Stomach (tissue), 9 donors: Measurements from ENCODE around the gene BRD3OS. TPM values are rescaled to one million over a fixed set of nuclear protein-coding genes. Genes with fewer than 3 reads are reported as not detected.

ENCODE experiments used
- DNase-seq, 2 donors: peaks; one replicate each; pipeline versions ENCODE4 v3.0.0 to v3.0.0-alpha.2; 2013 to 2019
- H3K27ac ChIP-seq, 5 donors: fragments of 200-600 bp in 4 of 5; sonication (generic) in 4 of 5; one replicate each; pipeline ENCODE4 v1.5.1; 2013 to 2019; ENCODE audit warnings: mild to moderate bottlenecking in 1 of 5, moderate library complexity in 1 of 5
- H3K27me3 ChIP-seq, 3 donors: fragments of 200-600 bp; sonication (generic); one replicate each; pipeline ENCODE4 v1.5.1; 2017 to 2019; ENCODE audit warnings: mixed run types in 1 of 3
- H3K36me3 ChIP-seq, 4 donors: fragments of 200-600 bp; sonication (generic); 1 replicate in 3 of 4; 2 replicates in 1 of 4; pipeline ENCODE4 v1.5.1; 2016 to 2019
- H3K4me1 ChIP-seq, 4 donors: fragments of 200-600 bp; sonication (generic); one replicate each; pipeline ENCODE4 v1.5.1; 2016 to 2019
- H3K4me3 ChIP-seq, 4 donors: fragments of 200-600 bp; sonication (generic) in 3 of 4; one replicate each; pipeline ENCODE4 v1.5.1; 2016 to 2019; ENCODE audit warnings: mild to moderate bottlenecking in 1 of 4
- H3K9me3 ChIP-seq, 4 donors: fragments of 200-600 bp; sonication (generic); one replicate each; pipeline ENCODE4 v1.5.1; 2016 to 2019
- EP300 ChIP-seq: sonication (generic); formaldehyde crosslinking; IDR thresholded peaks from one replicate; pipeline ENCODE4 v1.6.1; 2017; ENCODE audit warnings: antibody characterized with exemption
- POLR2A ChIP-seq, 4 donors: fragments of 450-650 bp; IDR thresholded peaks; one replicate each; pipeline ENCODE4 v1.6.1; 2016; ENCODE audit warnings: antibody characterized with exemption in 4 of 4, control low read depth in 2 of 4, mild to moderate bottlenecking in 1 of 4, moderate library complexity in 1 of 4
- POLR2AphosphoS5 ChIP-seq, 3 donors: sonication (generic); formaldehyde crosslinking; IDR thresholded peaks; one replicate each; pipeline ENCODE4 v1.6.1; 2016; ENCODE audit warnings: antibody characterized with exemption in 3 of 3
- WGBS, 5 donors: extraction: QIAGEN DNeasy Blood & Tissue Kit in 3 of 5; methylation state at CpG; one replicate each; pipeline versions ENCODE4 v1.1.5 to v1.1.7; 2013 to 2018; 5-methylcytosine and 5-hydroxymethylcytosine counted together
- intact Hi-C: fragments of 100-400 bp; cut with DNase I; formaldehyde crosslinking; loops from one replicate; pipeline ENCODE4 v1.15.1; 2023; ENCODE audit warnings: low total_unique reads
- polyA plus RNA-seq, 3 donors: library from polyadenylated mRNA; stranded (reverse); fragments of 200-250 nt; gene quantifications; one replicate each; pipeline ENCODE4 v1.2.3, GENCODE V29; 2013
- total RNA-seq, 5 donors: library from RNA; depleted of rRNA; stranded (reverse); fragments of >200 nt; gene quantifications; one replicate each; pipeline versions ENCODE4 v1.1.0 to v1.2.3, GENCODE V29; 2014 to 2016
- TF ChIP-seq, protein P1 (sequence below), 7 experiments: fragments of 450-650 bp in 4 of 7; fragments of 200-600 bp in 3 of 7; sonication (generic) in 3 of 7; IDR thresholded peaks; one replicate each; pipeline ENCODE4 v1.5.1; 2016 to 2019; ENCODE audit warnings: antibody characterized with exemption in 7 of 7, control low read depth in 2 of 7, mild to moderate bottlenecking in 1 of 7
- donor health status: healthy with polysubstance abuse.
- donor health status: Bipolar disorder and iron deficiency.
- donor health status: healthy.

The BRD3OS gene
- total and polyA plus RNA-seq, 8 donors: 2.4 to 12.0 (median 6.2) TPM; not detected in 1

- H3K4me3 ChIP-seq: no peak overlapping the region
- H3K4me1 ChIP-seq: peaks cover 0 to 22% (median 18%) of the 10 kb centered on the region in 4 donors
- TF ChIP-seq POLR2A (IDR thresholded peaks at IDR 0.05) (no peak), EP300 (no peak), POLR2AphosphoS5 (IDR thresholded peaks at IDR 0.05) (no peak)
- TF ChIP-seq, protein P1, sequence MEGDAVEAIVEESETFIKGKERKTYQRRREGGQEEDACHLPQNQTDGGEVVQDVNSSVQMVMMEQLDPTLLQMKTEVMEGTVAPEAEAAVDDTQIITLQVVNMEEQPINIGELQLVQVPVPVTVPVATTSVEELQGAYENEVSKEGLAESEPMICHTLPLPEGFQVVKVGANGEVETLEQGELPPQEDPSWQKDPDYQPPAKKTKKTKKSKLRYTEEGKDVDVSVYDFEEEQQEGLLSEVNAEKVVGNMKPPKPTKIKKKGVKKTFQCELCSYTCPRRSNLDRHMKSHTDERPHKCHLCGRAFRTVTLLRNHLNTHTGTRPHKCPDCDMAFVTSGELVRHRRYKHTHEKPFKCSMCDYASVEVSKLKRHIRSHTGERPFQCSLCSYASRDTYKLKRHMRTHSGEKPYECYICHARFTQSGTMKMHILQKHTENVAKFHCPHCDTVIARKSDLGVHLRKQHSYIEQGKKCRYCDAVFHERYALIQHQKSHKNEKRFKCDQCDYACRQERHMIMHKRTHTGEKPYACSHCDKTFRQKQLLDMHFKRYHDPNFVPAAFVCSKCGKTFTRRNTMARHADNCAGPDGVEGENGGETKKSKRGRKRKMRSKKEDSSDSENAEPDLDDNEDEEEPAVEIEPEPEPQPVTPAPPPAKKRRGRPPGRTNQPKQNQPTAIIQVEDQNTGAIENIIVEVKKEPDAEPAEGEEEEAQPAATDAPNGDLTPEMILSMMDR (IDR thresholded peaks at IDR 0.05): no peak
- H3K9me3 ChIP-seq: no peaks in the 10 kb centered on the region
- peaks cover 71 to 99% (median 97%) of the 10 kb centered on the region in 4 donors for H3K36me3 ChIP-seq
- H3K27me3 ChIP-seq: no peaks in the 10 kb centered on the region
- intact Hi-C loops: no loop called here
- DNase-seq: no peak
- no peak overlapping the region for H3K27ac ChIP-seq
- 72 to 88% (median 79%) methylated on average over 10 to 11 of the region's 11 CpGs for WGBS, 5 donors
Observed at GRCh38 chr9:134043531-134043988, 18.3 kb downstream of the BRD3OS start.

GRCh38 chr9:134044944-134045343 lies 19.7 kb downstream of the BRD3OS start:
- Histone ChIP-seq H3K4me3 (no peak overlapping the region), H3K36me3 (peaks cover 69 to 99% (median 97%) of the 10 kb centered on the region in 4 donors), H3K27ac (no peak overlapping the region), H3K9me3 (no peaks in the 10 kb centered on the region), H3K27me3 (no peaks in the 10 kb centered on the region), H3K4me1 (peaks cover 6 to 36% (median 31%) of the 10 kb centered on the region in 4 donors)
- 87 to 92% (median 90%) methylated on average over 11 to 12 of the region's 12 CpGs for WGBS, 5 donors
- intact Hi-C loops: no loop called here
- TF ChIP-seq POLR2A (IDR thresholded peaks at IDR 0.05): no peak
- no peak for TF ChIP-seq POLR2AphosphoS5 (IDR thresholded peaks at IDR 0.05)
- TF ChIP-seq, protein P1 (IDR thresholded peaks at IDR 0.05): no peak
- no peak for TF ChIP-seq EP300
- no peak for DNase-seq

DNA sequence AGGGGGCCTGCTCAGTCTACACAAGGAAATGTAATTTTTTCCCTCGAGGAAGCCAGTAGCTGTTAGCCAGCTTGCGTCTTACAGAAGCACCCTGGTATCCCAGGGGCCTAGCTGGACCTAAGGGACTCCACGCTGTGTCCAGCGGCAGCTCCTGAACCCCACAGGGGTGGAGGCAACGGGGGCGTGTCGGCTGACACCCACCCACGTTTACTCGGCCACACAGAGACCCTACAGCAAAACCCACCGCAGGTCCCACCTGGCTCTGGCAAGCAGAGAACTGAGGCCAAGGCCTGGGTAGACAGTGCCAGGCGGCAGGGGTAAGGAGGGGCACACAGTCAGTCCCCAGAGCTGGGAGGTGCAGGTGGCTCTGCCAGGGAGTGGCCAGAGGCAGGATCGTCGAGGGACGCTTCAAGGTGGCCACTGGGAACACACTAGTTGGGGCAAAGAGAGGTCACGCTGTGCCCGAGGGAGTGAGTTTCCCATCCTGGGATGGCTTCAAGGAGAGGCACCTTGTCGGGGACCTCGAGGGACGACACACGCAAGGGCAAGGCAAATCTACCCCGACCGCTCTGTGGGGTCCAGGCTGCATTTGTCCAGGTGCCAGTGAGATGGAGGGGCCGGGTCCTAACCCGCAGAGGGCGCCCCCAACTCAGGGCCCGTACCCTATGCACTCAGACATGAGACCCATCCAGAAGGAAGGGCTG lies 20.7 kb downstream of the BRD3OS start:
- intact Hi-C loops: no loop called here
- 71 to 91% (median 84%) methylated on average over 22 to 26 of the region's 26 CpGs for WGBS, 5 donors
- TF ChIP-seq POLR2A (IDR thresholded peaks at IDR 0.05) (no peak), POLR2AphosphoS5 (IDR thresholded peaks at IDR 0.05) (no peak), EP300 (no peak)
- TF ChIP-seq, protein P1 (IDR thresholded peaks at IDR 0.05): no peak
- Histone ChIP-seq H3K4me1 (peaks cover 9 to 37% (median 30%) of the 10 kb centered on the region in 4 donors), H3K27ac (no peak overlapping the region), H3K36me3 (peaks cover 79 to 99% (median 97%) of the 10 kb centered on the region in 4 donors), H3K4me3 (no peak overlapping the region), H3K9me3 (no peaks in the 10 kb centered on the region), H3K27me3 (no peaks in the 10 kb centered on the region)
- no peak for DNase-seq

GRCh38 chr9:134046894-134047681 lies 21.8 kb downstream of the BRD3OS start:
- intact Hi-C loops: no loop called here
- Histone ChIP-seq H3K4me1 (peaks cover 9 to 26% (median 23%) of the 10 kb centered on the region in 4 donors), H3K36me3 (peaks cover 80 to 99% (median 97%) of the 10 kb centered on the region in 4 donors), H3K4me3 (no peak overlapping the region), H3K27me3 (no peaks in the 10 kb centered on the region), H3K9me3 (no peaks in the 10 kb centered on the region), H3K27ac (no peak overlapping the region)
- 65 to 80% (median 74%) methylated on average over 8 to 21 of the region's 21 CpGs for WGBS, 5 donors
- DNase-seq: peak in 1 of 2 donors; percentile 62
- TF ChIP-seq POLR2A (IDR thresholded peaks at IDR 0.05) (no peak), POLR2AphosphoS5 (IDR thresholded peaks at IDR 0.05) (no peak), EP300 (no peak)
- TF ChIP-seq, protein P1 (IDR thresholded peaks at IDR 0.05): no peak
